NCI-H774 (cell line): ENCODE measurements around the gene FRMPD4.

ENCODE experiments used
- DNase-seq: peaks from one replicate; lab custom pipeline; 2025; lab: John Stamatoyannopoulos, UW

The FRMPD4 gene

GRCh38 chrX:12301288-12301687 lies 163.0 kb downstream of the FRMPD4 start:
- no peak for DNase-seq

- no peak for DNase-seq
Observed at GRCh38 chrX:12304261-12304660, 166.0 kb downstream of the FRMPD4 start.

GRCh38 chrX:12307961-12308360 lies 169.7 kb downstream of the FRMPD4 start:
- DNase-seq: no peak

- DNase-seq: no peak
Observed at GRCh38 chrX:12308420-12308819, 170.1 kb downstream of the FRMPD4 start.

- no peak for DNase-seq
Observed at GRCh38 chrX:12309040-12309743, 170.9 kb downstream of the FRMPD4 start.

- no peak for DNase-seq
Observed at GRCh38 chrX:12309744-12310076, 171.4 kb downstream of the FRMPD4 start.

- DNase-seq: no peak
Observed at GRCh38 chrX:12314651-12315050, 176.4 kb downstream of the FRMPD4 start.

- DNase-seq: no peak
Observed at GRCh38 chrX:12315526-12315925, 177.3 kb downstream of the FRMPD4 start.

GRCh38 chrX:12319003-12319519 lies 180.8 kb downstream of the FRMPD4 start:
- DNase-seq: no peak

- no peak for DNase-seq
Observed at GRCh38 chrX:12319992-12320391, 181.7 kb downstream of the FRMPD4 start.

- no peak for DNase-seq
Observed at GRCh38 chrX:12322031-12322430, 183.8 kb downstream of the FRMPD4 start.

GRCh38 chrX:12325171-12325570 lies 186.9 kb downstream of the FRMPD4 start:
- DNase-seq: no peak

GRCh38 chrX:12327836-12328235 lies 189.6 kb downstream of the FRMPD4 start:
- no peak for DNase-seq

GRCh38 chrX:12329476-12329875 lies 191.2 kb downstream of the FRMPD4 start:
- no peak for DNase-seq

GRCh38 chrX:12330841-12331240 lies 192.6 kb downstream of the FRMPD4 start:
- no peak for DNase-seq

GRCh38 chrX:12332786-12333347 lies 194.6 kb downstream of the FRMPD4 start:
- DNase-seq: no peak

GRCh38 chrX:12339921-12340320 lies 201.6 kb downstream of the FRMPD4 start:
- no peak for DNase-seq

GRCh38 chrX:12344954-12345353 lies 206.7 kb downstream of the FRMPD4 start:
- no peak for DNase-seq

- DNase-seq: no peak
Observed at GRCh38 chrX:12349201-12349600, 210.9 kb downstream of the FRMPD4 start.

- no peak for DNase-seq
Observed at GRCh38 chrX:12352922-12353321, 214.6 kb downstream of the FRMPD4 start.

- no peak for DNase-seq
Observed at GRCh38 chrX:12360383-12360782, 222.1 kb downstream of the FRMPD4 start.

- DNase-seq: peak; percentile 5
Observed at GRCh38 chrX:12360986-12361598, 222.8 kb downstream of the FRMPD4 start.

- DNase-seq: no peak
Observed at GRCh38 chrX:12363216-12363615, 224.9 kb downstream of the FRMPD4 start.
